HepG2 (cell line): Measurements from ENCODE around the gene PLK5. TPM values are rescaled to one million over a fixed set of nuclear protein-coding genes. Genes with fewer than 3 reads are reported as not detected.
A peak's percentile ranks its signal among the peaks of the same experiment; 100 is the strongest.

Source experiments
- CAMTA2 ChIP-seq: sonication (generic); formaldehyde crosslinking; IDR thresholded peaks from 2 replicates; pipeline ENCODE4 v1.4.0; 2020; ENCODE audit warnings: mild to moderate bottlenecking, missing genetic modification reagents, borderline replicate concordance
- DMAP1 ChIP-seq: IDR thresholded peaks from 2 replicates; pipeline ENCODE4 v1.6.1; 2016
- KLF9 ChIP-seq: IDR thresholded peaks from 2 replicates; pipeline ENCODE4 v1.6.1; 2016; ENCODE audit warnings: low read depth
- NCOR1 ChIP-seq: fragments of 200-600 bp; sonication (generic); IDR thresholded peaks from 2 replicates; pipeline ENCODE4 v1.7.0; 2017; ENCODE audit warnings: antibody characterized with exemption, low read length, borderline replicate concordance
- PHF20 ChIP-seq: sonication (generic); formaldehyde crosslinking; IDR thresholded peaks from 2 replicates; pipeline ENCODE4 v1.5.0; 2020; ENCODE audit warnings: mild to moderate bottlenecking, missing genetic modification reagents
- RBM22 ChIP-seq: fragments of 200-400 bp; formaldehyde crosslinking; optimal IDR thresholded peaks from 2 replicates; pipeline ENCODE3; 2017; ENCODE audit warnings: mild to moderate bottlenecking, low read length, moderate library complexity
- WIZ ChIP-seq: sonication (generic); formaldehyde crosslinking; IDR thresholded peaks from 2 replicates; pipeline ENCODE4 v1.5.1; 2020; ENCODE audit warnings: mild to moderate bottlenecking, missing genetic modification reagents
- ZKSCAN1 ChIP-seq: fragments of 150-350 bp; IDR thresholded peaks from 2 replicates; pipeline ENCODE4 v1.6.1; 2014; ENCODE audit warnings: low read length
- ZMYM3 ChIP-seq: sonication (generic); formaldehyde crosslinking; IDR thresholded peaks from 2 replicates; pipeline ENCODE4 v1.5.1; 2020; ENCODE audit warnings: mild to moderate bottlenecking, missing genetic modification reagents
- ZNF124 ChIP-seq: sonication (generic); formaldehyde crosslinking; IDR thresholded peaks from 2 replicates; pipeline ENCODE4 v1.4.0; 2020; ENCODE audit warnings: missing genetic modification reagents
- ZNF547 ChIP-seq: sonication (generic); formaldehyde crosslinking; IDR thresholded peaks from 2 replicates; pipeline ENCODE4 v1.5.1; 2020; ENCODE audit warnings: mild to moderate bottlenecking, missing genetic modification reagents
- ZNF674 ChIP-seq: sonication (generic); formaldehyde crosslinking; IDR thresholded peaks from 2 replicates; pipeline ENCODE4 v1.5.0; 2020; ENCODE audit warnings: low read depth, mild to moderate bottlenecking, missing genetic modification reagents
- ZNF816 ChIP-seq: sonication (generic); formaldehyde crosslinking; IDR thresholded peaks from 2 replicates; pipeline ENCODE4 v1.8.0; 2022; ENCODE audit warnings: missing genetic modification reagents, mild to moderate bottlenecking, borderline replicate concordance
- polyA plus RNA-seq, 8 experiments: library from polyadenylated mRNA; depleted of rRNA in 3 of 8; stranded (reverse) in 7 of 8; unstranded in 1 of 8; fragments of >200 nt; fragmentation: Illumina TruSeq in 4 of 8; extraction: Trizol in 4 of 8; gene quantifications; 2 replicates each; pipeline versions ENCODE4 v1.2.1 to v1.2.3, GENCODE V29; 2011 to 2016; ENCODE audit warnings: low read depth in 4 of 8, missing spikeins in 1 of 8, mixed read lengths in 1 of 8; ENCODE audit not compliant: insufficient read depth in 1 of 8
- total RNA-seq, 5 experiments: library from RNA; depleted of rRNA; stranded (reverse); fragments of >200 nt; fragmentation: Illumina TruSeq; extraction: Trizol; gene quantifications; 2 replicates each; pipeline ENCODE4 v1.2.3, GENCODE V29; 2016; ENCODE audit warnings: low read depth in 1 of 5
- TF ChIP-seq, protein P1 (sequence below): sonication (generic); formaldehyde crosslinking; IDR thresholded peaks from 2 replicates; pipeline ENCODE4 v1.8.1; 2023; ENCODE audit warnings: mild to moderate bottlenecking, moderate library complexity, missing genetic modification reagents
- TF ChIP-seq, protein P2 (sequence below): sonication (generic); formaldehyde crosslinking; conservative IDR thresholded peaks from 2 replicates; pipeline ENCODE4 v1.5.0; 2020; ENCODE audit warnings: missing genetic modification reagents
- TF ChIP-seq, protein P3 (sequence below): IDR thresholded peaks from 2 replicates; pipeline ENCODE4 v1.6.1; 2016; ENCODE audit warnings: low read depth, control low read depth
- TF ChIP-seq, protein P4 (sequence below): fragments of 450-650 bp; IDR thresholded peaks from 2 replicates; pipeline ENCODE4 v1.6.1; 2016
- TF ChIP-seq, protein P5 (sequence below), 2 experiments: sonication (generic) in 1 of 2; formaldehyde crosslinking in 1 of 2; IDR thresholded peaks; 2 replicates each; pipeline versions ENCODE4 v1.5.1 to v1.6.1; 2011 to 2020; ENCODE audit warnings: borderline replicate concordance in 1 of 2, low read depth in 1 of 2, low read length in 1 of 2, mild to moderate bottlenecking in 1 of 2, missing genetic modification reagents in 1 of 2, moderate library complexity in 1 of 2
- TF ChIP-seq, protein P6 (sequence below): sonication (generic); formaldehyde crosslinking; IDR thresholded peaks from 2 replicates; pipeline ENCODE4 v1.5.0; 2020; ENCODE audit warnings: missing genetic modification reagents

The PLK5 gene
- total and polyA plus RNA-seq, 2 of the 13 experiments (the other 11 are each of a cell fraction or from before 2014, with no cell fraction given), result not detected

DNA sequence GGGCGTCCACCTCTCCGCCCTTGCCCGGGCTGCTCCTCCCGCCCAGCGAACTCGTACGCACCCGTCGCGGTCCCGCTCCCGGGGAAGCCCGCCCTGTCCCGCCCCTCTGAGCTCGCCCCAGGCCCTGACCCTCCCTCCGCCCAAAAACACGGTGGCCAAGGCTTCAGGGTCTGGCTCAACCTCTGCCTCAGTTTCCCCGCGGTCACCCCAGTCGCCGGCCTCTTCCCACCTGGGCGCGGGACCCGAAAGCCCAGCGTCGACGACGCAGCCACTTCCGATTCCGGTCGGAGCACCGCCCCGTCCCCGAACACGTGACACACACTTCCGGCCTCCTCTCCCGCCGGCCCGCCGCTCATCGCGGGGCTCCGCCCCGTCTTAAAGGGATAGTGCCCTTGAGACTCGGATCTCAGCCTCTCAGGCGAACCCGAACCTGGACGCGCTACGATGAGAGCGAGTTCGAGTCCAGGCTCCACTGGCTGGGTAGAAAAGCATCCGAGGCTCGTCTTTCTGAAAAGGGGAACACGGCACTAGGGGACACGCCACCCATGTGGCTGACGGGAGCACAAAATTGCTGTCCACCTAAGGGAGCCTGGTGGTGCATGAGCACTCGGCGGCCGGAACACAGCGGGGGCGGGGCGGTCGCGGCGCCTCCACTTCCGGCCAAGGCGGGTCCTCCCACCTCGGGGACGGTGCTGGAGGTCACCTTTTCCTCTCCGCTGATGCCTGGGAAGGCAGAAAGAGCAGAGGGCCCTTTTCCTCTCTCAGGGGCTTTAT lies 44.8 kb upstream of the PLK5 start, which contains the start of gene C19orf25 (continued):
- TF ChIP-seq RBM22 (no peak), CAMTA2 (CRISPR knock-in tag) (0 out of 2 replicates have a peak, but pooled peaks have one; percentile 62), PHF20 (CRISPR knock-in tag) (peak; percentile 81), KLF9 (CRISPR knock-in tag) (peak; percentile 76), ZNF674 (0 out of 2 replicates have a peak, but pooled peaks have one; percentile 18), DMAP1 (CRISPR knock-in tag) (peak; percentile 51), ZMYM3 (CRISPR knock-in tag) (peak; percentile 98), WIZ (CRISPR knock-in tag) (0 out of 2 replicates have a peak, but pooled peaks have one; percentile 34), ZNF124 (CRISPR knock-in tag) (0 out of 2 replicates have a peak, but pooled peaks have one; percentile 18), NCOR1 (peak; percentile 77; the same call in 1 of the 2 replicates), ZNF816 (CRISPR knock-in tag) (peak; percentile 73), ZKSCAN1 (peak; percentile 91), ZNF547 (CRISPR knock-in tag) (peak; percentile 66; the same call in 1 of the 2 replicates)
- TF ChIP-seq, protein P1, sequence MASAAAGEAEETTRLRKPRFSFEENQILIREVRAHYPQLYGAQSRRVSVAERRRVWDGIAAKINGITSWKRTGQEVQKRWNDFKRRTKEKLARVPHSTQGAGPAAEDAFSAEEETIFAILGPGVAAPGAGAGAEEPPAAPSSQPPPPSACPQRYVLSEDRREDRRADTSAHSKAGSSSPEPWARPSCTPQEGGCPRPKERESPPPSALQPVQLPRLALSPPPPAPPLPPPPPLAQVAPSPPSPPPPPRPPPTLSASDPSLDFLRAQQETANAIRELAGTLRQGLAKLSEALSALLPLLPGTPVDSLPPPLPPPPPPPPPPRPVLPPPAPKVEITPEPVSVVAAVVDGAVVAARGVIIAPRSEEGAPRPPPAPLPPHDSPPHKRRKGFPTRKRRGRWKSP, result 0 out of 2 replicates have a peak, but pooled peaks have one; percentile 33
- TF ChIP-seq, protein P2, sequence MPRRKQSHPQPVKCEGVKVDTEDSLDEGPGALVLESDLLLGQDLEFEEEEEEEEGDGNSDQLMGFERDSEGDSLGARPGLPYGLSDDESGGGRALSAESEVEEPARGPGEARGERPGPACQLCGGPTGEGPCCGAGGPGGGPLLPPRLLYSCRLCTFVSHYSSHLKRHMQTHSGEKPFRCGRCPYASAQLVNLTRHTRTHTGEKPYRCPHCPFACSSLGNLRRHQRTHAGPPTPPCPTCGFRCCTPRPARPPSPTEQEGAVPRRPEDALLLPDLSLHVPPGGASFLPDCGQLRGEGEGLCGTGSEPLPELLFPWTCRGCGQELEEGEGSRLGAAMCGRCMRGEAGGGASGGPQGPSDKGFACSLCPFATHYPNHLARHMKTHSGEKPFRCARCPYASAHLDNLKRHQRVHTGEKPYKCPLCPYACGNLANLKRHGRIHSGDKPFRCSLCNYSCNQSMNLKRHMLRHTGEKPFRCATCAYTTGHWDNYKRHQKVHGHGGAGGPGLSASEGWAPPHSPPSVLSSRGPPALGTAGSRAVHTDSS (CRISPR knock-in tag), result no peak
- TF ChIP-seq, protein P3, sequence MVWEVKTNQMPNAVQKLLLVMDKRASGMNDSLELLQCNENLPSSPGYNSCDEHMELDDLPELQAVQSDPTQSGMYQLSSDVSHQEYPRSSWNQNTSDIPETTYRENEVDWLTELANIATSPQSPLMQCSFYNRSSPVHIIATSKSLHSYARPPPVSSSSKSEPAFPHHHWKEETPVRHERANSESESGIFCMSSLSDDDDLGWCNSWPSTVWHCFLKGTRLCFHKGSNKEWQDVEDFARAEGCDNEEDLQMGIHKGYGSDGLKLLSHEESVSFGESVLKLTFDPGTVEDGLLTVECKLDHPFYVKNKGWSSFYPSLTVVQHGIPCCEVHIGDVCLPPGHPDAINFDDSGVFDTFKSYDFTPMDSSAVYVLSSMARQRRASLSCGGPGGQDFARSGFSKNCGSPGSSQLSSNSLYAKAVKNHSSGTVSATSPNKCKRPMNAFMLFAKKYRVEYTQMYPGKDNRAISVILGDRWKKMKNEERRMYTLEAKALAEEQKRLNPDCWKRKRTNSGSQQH (CRISPR knock-in tag), result peak; percentile 48; the same call in 1 of the 2 replicates
- TF ChIP-seq, protein P4, sequence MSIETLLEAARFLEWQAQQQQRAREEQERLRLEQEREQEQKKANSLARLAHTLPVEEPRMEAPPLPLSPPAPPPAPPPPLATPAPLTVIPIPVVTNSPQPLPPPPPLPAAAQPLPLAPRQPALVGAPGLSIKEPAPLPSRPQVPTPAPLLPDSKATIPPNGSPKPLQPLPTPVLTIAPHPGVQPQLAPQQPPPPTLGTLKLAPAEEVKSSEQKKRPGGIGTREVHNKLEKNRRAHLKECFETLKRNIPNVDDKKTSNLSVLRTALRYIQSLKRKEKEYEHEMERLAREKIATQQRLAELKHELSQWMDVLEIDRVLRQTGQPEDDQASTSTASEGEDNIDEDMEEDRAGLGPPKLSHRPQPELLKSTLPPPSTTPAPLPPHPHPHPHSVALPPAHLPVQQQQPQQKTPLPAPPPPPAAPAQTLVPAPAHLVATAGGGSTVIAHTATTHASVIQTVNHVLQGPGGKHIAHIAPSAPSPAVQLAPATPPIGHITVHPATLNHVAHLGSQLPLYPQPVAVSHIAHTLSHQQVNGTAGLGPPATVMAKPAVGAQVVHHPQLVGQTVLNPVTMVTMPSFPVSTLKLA, result peak; percentile 58
- TF ChIP-seq, protein P5, sequence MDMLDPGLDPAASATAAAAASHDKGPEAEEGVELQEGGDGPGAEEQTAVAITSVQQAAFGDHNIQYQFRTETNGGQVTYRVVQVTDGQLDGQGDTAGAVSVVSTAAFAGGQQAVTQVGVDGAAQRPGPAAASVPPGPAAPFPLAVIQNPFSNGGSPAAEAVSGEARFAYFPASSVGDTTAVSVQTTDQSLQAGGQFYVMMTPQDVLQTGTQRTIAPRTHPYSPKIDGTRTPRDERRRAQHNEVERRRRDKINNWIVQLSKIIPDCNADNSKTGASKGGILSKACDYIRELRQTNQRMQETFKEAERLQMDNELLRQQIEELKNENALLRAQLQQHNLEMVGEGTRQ (IDR thresholded peaks at IDR 0.05; ENCODE audit: low read depth, low read length), result peak; percentile 92
- TF ChIP-seq, protein P5 (CRISPR knock-in tag; IDR thresholded peaks at IDR 0.05; ENCODE audit: borderline replicate concordance), result peak; percentile 95; the same call in 1 of the 2 replicates
- TF ChIP-seq, protein P6, sequence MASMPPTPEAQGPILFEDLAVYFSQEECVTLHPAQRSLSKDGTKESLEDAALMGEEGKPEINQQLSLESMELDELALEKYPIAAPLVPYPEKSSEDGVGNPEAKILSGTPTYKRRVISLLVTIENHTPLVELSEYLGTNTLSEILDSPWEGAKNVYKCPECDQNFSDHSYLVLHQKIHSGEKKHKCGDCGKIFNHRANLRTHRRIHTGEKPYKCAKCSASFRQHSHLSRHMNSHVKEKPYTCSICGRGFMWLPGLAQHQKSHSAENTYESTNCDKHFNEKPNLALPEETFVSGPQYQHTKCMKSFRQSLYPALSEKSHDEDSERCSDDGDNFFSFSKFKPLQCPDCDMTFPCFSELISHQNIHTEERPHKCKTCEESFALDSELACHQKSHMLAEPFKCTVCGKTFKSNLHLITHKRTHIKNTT (CRISPR knock-in tag), result no peak
